Ectodermal cell (in vitro differentiated cells): Measurements from ENCODE around the gene CDK5RAP3.
"Not testable (repeated sequence)": the region's sequence is repeated elsewhere in the genome, so short reads cannot be mapped to it uniquely, and the experiment has no call there.

Source experiments
- H3K27ac ChIP-seq: 2 replicates; pipeline ENCODE4 v1.7.0; 2013; ENCODE audit warnings: mild to moderate bottlenecking, low read depth, low read length; ENCODE audit not compliant: insufficient read depth, poor library complexity, severe bottlenecking
- H3K27me3 ChIP-seq: 2 replicates; pipeline ENCODE4 v1.7.0; 2013; ENCODE audit warnings: mild to moderate bottlenecking, low read length; ENCODE audit not compliant: insufficient read depth, control insufficient read depth, poor library complexity, severe bottlenecking
- H3K36me3 ChIP-seq: one replicate; pipeline ENCODE4 v1.7.0; 2013; ENCODE audit warnings: low read length; ENCODE audit not compliant: control insufficient read depth, insufficient read depth
- H3K4me1 ChIP-seq: one replicate; pipeline ENCODE4 v1.7.0; 2013; ENCODE audit warnings: low read length; ENCODE audit not compliant: control insufficient read depth, insufficient read depth
- H3K4me3 ChIP-seq: 2 replicates; pipeline ENCODE4 v1.7.0; 2013; ENCODE audit warnings: low read depth, low read length, control low read depth; ENCODE audit not compliant: insufficient read depth
- H3K9me3 ChIP-seq: 2 replicates; pipeline ENCODE4 v1.7.0; 2013; ENCODE audit warnings: mild to moderate bottlenecking, low read length, moderate library complexity; ENCODE audit not compliant: control insufficient read depth
- WGBS, 2 experiments: methylation state at CpG; one replicate each; pipeline ENCODE4 v1.1.7; 2013; ENCODE audit warnings: missing lambda C conversion rate in 2 of 2; 5-methylcytosine and 5-hydroxymethylcytosine counted together

Gene CDK5RAP3

GRCh38 chr17:47988445-47988844, 17.5 kb downstream of the CDK5RAP3 start:
- not testable (repeated sequence) for H3K9me3 ChIP-seq, H3K27ac ChIP-seq, H3K27me3 ChIP-seq, H3K36me3 ChIP-seq, H3K4me3 ChIP-seq
- 93 to 94% methylated on average over 1 of the region's 1 CpG for WGBS, 2 experiments
- peaks cover 63% of the 10 kb centered on the region for H3K4me1 ChIP-seq

DNA sequence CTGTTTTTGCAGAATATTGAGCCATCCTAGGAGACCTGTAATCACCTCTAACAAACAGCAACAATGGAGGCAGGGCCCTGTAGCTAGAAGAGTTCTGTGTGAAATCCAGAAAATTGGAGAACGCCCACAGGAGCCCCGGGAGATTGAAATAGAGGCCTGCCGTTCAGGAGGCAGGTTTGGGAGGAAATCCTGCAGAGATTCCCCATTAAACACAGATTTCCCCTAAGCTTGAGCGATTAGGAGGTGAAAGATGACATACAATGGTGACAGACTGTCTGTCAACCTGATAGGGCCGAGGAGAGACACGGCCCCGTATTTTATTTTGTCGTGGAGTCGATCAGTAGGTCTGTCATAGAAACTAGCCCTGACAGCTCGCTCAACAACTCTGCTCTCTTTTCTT, 18.2 kb downstream of the CDK5RAP3 start:
- Histone ChIP-seq H3K27me3 (no peaks in the 10 kb centered on the region), H3K9me3 (no peaks in the 10 kb centered on the region), H3K36me3 (no peaks in the 10 kb centered on the region), H3K4me3 (no peak overlapping the region), H3K4me1 (peaks cover 68% of the 10 kb centered on the region), H3K27ac (no peak overlapping the region)
- WGBS, 2 experiments: 80 to 81% methylated on average over 10 of the region's 10 CpGs

GRCh38 chr17:47989700-47990099, 18.8 kb downstream of the CDK5RAP3 start:
- Histone ChIP-seq H3K27ac (no peak overlapping the region), H3K4me1 (peaks cover 73% of the 10 kb centered on the region), H3K4me3 (no peak overlapping the region), H3K27me3 (no peaks in the 10 kb centered on the region), H3K9me3 (no peaks in the 10 kb centered on the region), H3K36me3 (no peaks in the 10 kb centered on the region)
- 100% methylated on average over 1 of the region's 1 CpG; no CpG with 5 or more reads in 1 of the 2 experiments for WGBS, 2 experiments

DNA sequence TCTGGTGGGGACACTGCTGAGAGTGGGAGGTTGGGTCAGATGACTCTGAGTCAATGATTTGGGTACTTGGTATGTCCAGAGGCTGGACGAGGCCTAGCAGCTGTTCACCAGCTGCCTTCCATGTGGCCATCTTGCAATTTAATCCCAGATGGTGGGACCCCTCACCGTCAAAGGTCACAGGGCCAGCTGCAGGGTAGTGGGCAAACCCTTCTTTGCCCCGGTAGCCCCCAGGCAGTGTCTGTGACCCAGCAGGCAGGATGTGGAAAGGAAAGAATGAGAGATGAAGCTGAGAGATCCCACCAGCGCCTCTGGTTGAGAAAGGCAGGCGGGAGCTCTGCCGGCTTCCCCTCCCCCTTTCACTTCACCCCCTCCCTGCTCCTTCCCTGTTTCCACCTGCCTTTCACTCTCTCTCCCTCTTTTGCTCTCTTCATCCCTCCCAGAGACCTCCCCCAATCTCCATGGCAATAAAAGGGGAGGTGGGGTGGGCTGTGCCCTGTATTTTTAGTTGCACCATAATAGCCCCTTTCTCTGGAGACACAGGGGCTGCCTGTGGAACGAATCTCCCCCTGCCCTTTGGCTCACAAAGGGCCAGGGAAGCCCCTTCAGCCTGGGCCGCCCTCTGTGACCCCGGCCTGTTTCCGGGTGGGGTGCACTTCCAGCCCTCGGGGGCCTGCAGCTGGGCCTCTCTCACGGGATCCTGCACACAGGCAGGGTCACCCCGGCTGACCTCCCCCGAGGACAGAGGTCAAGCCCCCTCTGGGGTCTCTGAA, 20.2 kb downstream of the CDK5RAP3 start:
- no peak overlapping the region for H3K4me3 ChIP-seq
- 1% methylated on average over 14 of the region's 14 CpGs for WGBS, 2 experiments
- peaks cover 85% of the 10 kb centered on the region for H3K4me1 ChIP-seq
- H3K36me3 ChIP-seq: no peaks in the 10 kb centered on the region
- no peaks in the 10 kb centered on the region for H3K27me3 ChIP-seq
- peak overlapping the region; percentile 92 for H3K27ac ChIP-seq
- H3K9me3 ChIP-seq: no peaks in the 10 kb centered on the region

GRCh38 chr17:47992216-47992615, 21.3 kb downstream of the CDK5RAP3 start:
- Histone ChIP-seq H3K4me1 (peaks cover 81% of the 10 kb centered on the region), H3K9me3 (no peaks in the 10 kb centered on the region), H3K27ac (peak overlapping the region; percentile 92), H3K36me3 (no peaks in the 10 kb centered on the region), H3K4me3 (no peak overlapping the region), H3K27me3 (no peaks in the 10 kb centered on the region)
- 87 to 89% methylated on average over 4 of the region's 4 CpGs for WGBS, 2 experiments

DNA sequence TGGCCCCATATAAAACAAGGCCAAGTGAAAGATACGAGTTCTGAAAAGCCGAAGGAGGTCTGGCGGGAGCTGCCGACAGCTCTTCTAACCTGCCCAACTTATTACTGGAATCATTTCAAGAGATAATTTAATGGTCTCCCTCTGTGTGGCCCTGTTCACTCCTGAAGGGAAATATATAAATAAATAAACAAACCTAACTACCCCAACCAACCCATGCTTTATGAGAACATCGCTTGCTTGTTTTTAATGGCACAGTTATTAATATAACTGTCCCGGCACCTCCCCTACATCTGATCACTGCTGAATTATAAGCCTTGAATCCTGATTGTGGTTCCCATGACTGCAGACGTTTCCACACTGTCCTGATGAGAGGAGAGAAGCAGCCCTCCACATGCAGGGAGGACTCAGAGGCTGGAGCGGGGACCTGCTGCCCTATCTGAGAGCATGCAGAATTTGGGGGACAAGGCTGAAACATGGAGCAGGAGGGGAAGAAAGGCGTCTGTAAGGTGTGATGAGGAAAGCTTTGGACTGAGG, 22.2 kb downstream of the CDK5RAP3 start:
- Histone ChIP-seq H3K27ac (no peak overlapping the region), H3K36me3 (no peaks in the 10 kb centered on the region), H3K27me3 (no peaks in the 10 kb centered on the region), H3K4me1 (peaks cover 77% of the 10 kb centered on the region), H3K4me3 (no peak overlapping the region), H3K9me3 (no peaks in the 10 kb centered on the region)
- WGBS, 2 experiments: 77 to 79% methylated on average over 9 of the region's 9 CpGs

GRCh38 chr17:47993964-47994363, 23.1 kb downstream of the CDK5RAP3 start:
- WGBS, 2 experiments: 91% methylated on average over 5 of the region's 5 CpGs
- H3K4me1 ChIP-seq: peaks cover 69% of the 10 kb centered on the region
- no peaks in the 10 kb centered on the region for H3K9me3 ChIP-seq
- H3K36me3 ChIP-seq: no peaks in the 10 kb centered on the region
- H3K27ac ChIP-seq: no peak overlapping the region
- no peak overlapping the region for H3K4me3 ChIP-seq
- H3K27me3 ChIP-seq: no peaks in the 10 kb centered on the region

GRCh38 chr17:47994724-47995123, 23.8 kb downstream of the CDK5RAP3 start:
- peak overlapping the region; percentile 84 for H3K27ac ChIP-seq
- no peaks in the 10 kb centered on the region for H3K9me3 ChIP-seq
- H3K4me1 ChIP-seq: peaks cover 63% of the 10 kb centered on the region
- no peaks in the 10 kb centered on the region for H3K27me3 ChIP-seq
- no peak overlapping the region for H3K4me3 ChIP-seq
- no peaks in the 10 kb centered on the region for H3K36me3 ChIP-seq
- whole genome bisulfite sequencing, 2 experiments: 80 to 88% methylated on average over 4 of the region's 4 CpGs

DNA sequence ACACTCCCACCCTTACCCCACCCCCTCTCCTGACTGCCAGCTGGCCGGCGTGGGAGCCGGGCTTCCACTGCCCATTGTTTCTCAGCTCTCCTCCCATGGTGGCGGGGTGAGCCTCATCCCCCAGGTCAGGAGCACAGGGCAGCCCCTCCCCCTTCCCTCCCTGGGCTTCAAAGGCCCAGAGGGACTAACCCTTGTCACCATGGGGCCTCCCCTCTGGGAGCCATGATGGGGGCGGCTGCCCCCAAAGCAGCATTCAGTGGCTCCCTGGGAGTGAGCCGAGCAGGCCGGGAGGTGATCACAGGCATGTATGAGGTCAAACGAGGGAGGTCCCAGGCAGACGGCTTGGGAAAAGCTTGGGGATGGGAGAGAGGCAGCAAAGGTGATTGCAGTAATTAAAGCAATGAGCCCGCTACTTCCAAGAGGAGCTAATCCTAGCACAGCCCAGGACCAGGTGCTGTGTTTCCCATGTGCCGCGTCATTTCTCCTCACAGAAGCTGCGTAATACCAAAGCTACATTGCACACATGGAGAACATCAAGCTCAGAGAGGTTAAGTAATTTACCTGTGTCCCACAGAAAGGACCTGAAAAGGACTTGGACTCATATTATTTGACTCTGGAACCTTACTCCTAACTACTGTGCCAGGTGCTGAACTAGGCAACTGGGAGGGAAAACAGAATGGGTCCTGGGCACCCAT, 24.5 kb downstream of the CDK5RAP3 start:
- H3K4me1 ChIP-seq: peaks cover 61% of the 10 kb centered on the region
- no peaks in the 10 kb centered on the region for H3K9me3 ChIP-seq
- 21 to 22% methylated on average over 13 of the region's 13 CpGs for WGBS, 2 experiments

GRCh38 chr17:47996201-47996600, 25.3 kb downstream of the CDK5RAP3 start:
- Histone ChIP-seq H3K9me3 (no peaks in the 10 kb centered on the region), H3K27me3 (no peaks in the 10 kb centered on the region), H3K27ac (peak overlapping the region; percentile 84), H3K36me3 (no peaks in the 10 kb centered on the region), H3K4me1 (peaks cover 55% of the 10 kb centered on the region), H3K4me3 (no peak overlapping the region)
- WGBS, 2 experiments: 82 to 86% methylated on average over 9 of the region's 9 CpGs

More for the DNA sequence above, 24.5 kb downstream of the CDK5RAP3 start:
- peak overlapping the region; percentile 84 for H3K27ac ChIP-seq
- no peak overlapping the region for H3K4me3 ChIP-seq
- H3K27me3 ChIP-seq: no peaks in the 10 kb centered on the region
- no peaks in the 10 kb centered on the region for H3K36me3 ChIP-seq
